Measurements from ENCODE around the gene LAS1L. TPM values are rescaled to one million over a fixed set of nuclear protein-coding genes. Genes with fewer than 3 reads are reported as not detected.

The LAS1L gene
- total RNA-seq, 2 experiments from 2014 or later = 41.0 to 61.6 TPM

GRCh38 chrX:65551489-65552339, 17.1 kb upstream of the LAS1L start:
- Histone ChIP-seq H3K9me2 (ENCODE audit: insufficient read depth, low read length) (no peaks in the 10 kb centered on the region), H4K20me1 (ENCODE audit: insufficient read depth, low read length) (no peaks in the 10 kb centered on the region), H3K4me3 (ENCODE audit: low read depth, low read length, poor library complexity, severe bottlenecking) (no peak overlapping the region), H3K36me3 (ENCODE audit: insufficient read depth, low read length) (no peaks in the 10 kb centered on the region), H3K9me3 (ENCODE audit: low read length) (no peaks in the 10 kb centered on the region), H3K27ac (ENCODE audit: low read depth, low read length, poor library complexity, severe bottlenecking) (no peak overlapping the region), H3K4me2 (ENCODE audit: low read length) (no peak overlapping the region), H3K4me1 (ENCODE audit: insufficient read depth, low read length, poor library complexity, severe bottlenecking) (no peaks in the 10 kb centered on the region), H3K79me2 (ENCODE audit: insufficient read depth, low read depth, low read length) (no peaks in the 10 kb centered on the region), H2AFZ (ENCODE audit: low read length) (no peak overlapping the region)
- POLR2A ChIA-PET = no interaction called here
- CTCF ChIA-PET (ENCODE audit: unreplicated experiment) = no interaction called here
- DNase-seq (ENCODE audit: low spot score) = no peak
- intact Hi-C loops (cut with micrococcal nuclease; ENCODE audit: unreplicated experiment) = no loop called here
- no TSS peak for BruUV-seq (replicated peaks)
- TF ChIP-seq CTCF (conservative IDR thresholded peaks at IDR 0.05; ENCODE audit: low read length) (no peak), EZH2phosphoT487 (IDR thresholded peaks at IDR 0.05; ENCODE audit: borderline replicate concordance, low read depth, low read length) (no peak)

- Histone ChIP-seq H2AFZ (ENCODE audit: low read length) (no peak overlapping the region), H3K27ac (ENCODE audit: low read depth, low read length, poor library complexity, severe bottlenecking) (no peak overlapping the region), H3K4me2 (ENCODE audit: low read length) (no peak overlapping the region), H3K9me3 (ENCODE audit: low read length) (no peaks in the 10 kb centered on the region), H3K9me2 (ENCODE audit: insufficient read depth, low read length) (no peaks in the 10 kb centered on the region), H4K20me1 (ENCODE audit: insufficient read depth, low read length) (no peaks in the 10 kb centered on the region), H3K4me3 (ENCODE audit: low read depth, low read length, poor library complexity, severe bottlenecking) (no peak overlapping the region), H3K36me3 (ENCODE audit: insufficient read depth, low read length) (no peaks in the 10 kb centered on the region), H3K4me1 (ENCODE audit: insufficient read depth, low read length, poor library complexity, severe bottlenecking) (no peaks in the 10 kb centered on the region), H3K79me2 (ENCODE audit: insufficient read depth, low read depth, low read length) (no peaks in the 10 kb centered on the region)
- BruUV-seq (replicated peaks) = no TSS peak
- no peak for DNase-seq (ENCODE audit: low spot score)
- POLR2A ChIA-PET = no interaction called here
- no peak for TF ChIP-seq EZH2phosphoT487 (IDR thresholded peaks at IDR 0.05; ENCODE audit: borderline replicate concordance, low read depth, low read length)
- TF ChIP-seq CTCF (conservative IDR thresholded peaks at IDR 0.05; ENCODE audit: low read length) = no peak
- intact Hi-C loops (cut with micrococcal nuclease; ENCODE audit: unreplicated experiment) = no loop called here
- CTCF ChIA-PET (ENCODE audit: unreplicated experiment) = no interaction called here
Measured at GRCh38 chrX:65551086-65551485, 16.5 kb upstream of the LAS1L start.

- no peak for TF ChIP-seq CTCF (conservative IDR thresholded peaks at IDR 0.05; ENCODE audit: low read length)
- no peak for TF ChIP-seq EZH2phosphoT487 (IDR thresholded peaks at IDR 0.05; ENCODE audit: borderline replicate concordance, low read depth, low read length)
- Histone ChIP-seq H3K79me2 (ENCODE audit: insufficient read depth, low read depth, low read length) (no peaks in the 10 kb centered on the region), H3K4me1 (ENCODE audit: insufficient read depth, low read length, poor library complexity, severe bottlenecking) (no peaks in the 10 kb centered on the region), H3K4me3 (ENCODE audit: low read depth, low read length, poor library complexity, severe bottlenecking) (no peak overlapping the region), H3K9me3 (ENCODE audit: low read length) (no peaks in the 10 kb centered on the region), H3K36me3 (ENCODE audit: insufficient read depth, low read length) (no peaks in the 10 kb centered on the region), H3K27ac (ENCODE audit: low read depth, low read length, poor library complexity, severe bottlenecking) (no peak overlapping the region), H3K9me2 (ENCODE audit: insufficient read depth, low read length) (no peaks in the 10 kb centered on the region), H2AFZ (ENCODE audit: low read length) (no peak overlapping the region), H4K20me1 (ENCODE audit: insufficient read depth, low read length) (no peaks in the 10 kb centered on the region), H3K4me2 (ENCODE audit: low read length) (no peak overlapping the region)
- ChIA-PET CTCF (ENCODE audit: unreplicated experiment) (no interaction called here), POLR2A (no interaction called here)
- BruUV-seq (replicated peaks) = no TSS peak
- DNase-seq (ENCODE audit: low spot score) = no peak
- intact Hi-C loops (cut with micrococcal nuclease; ENCODE audit: unreplicated experiment) = no loop called here
Measured at GRCh38 chrX:65545456-65545855, 10.9 kb upstream of the LAS1L start.

Measured in OCI-LY7 (cell line).